GM19324 (cell line): ENCODE data around the gene SEMA3F.

Experiments used
- ATAC-seq: cut with Tn5 transposase; IDR thresholded peaks from one replicate; pipeline ENCODE4 v1.9.1; 2021; ENCODE audit warnings: mild to moderate bottlenecking, moderate library complexity; ENCODE audit not compliant: unreplicated experiment, low FRiP score

SEMA3F gene

DNA sequence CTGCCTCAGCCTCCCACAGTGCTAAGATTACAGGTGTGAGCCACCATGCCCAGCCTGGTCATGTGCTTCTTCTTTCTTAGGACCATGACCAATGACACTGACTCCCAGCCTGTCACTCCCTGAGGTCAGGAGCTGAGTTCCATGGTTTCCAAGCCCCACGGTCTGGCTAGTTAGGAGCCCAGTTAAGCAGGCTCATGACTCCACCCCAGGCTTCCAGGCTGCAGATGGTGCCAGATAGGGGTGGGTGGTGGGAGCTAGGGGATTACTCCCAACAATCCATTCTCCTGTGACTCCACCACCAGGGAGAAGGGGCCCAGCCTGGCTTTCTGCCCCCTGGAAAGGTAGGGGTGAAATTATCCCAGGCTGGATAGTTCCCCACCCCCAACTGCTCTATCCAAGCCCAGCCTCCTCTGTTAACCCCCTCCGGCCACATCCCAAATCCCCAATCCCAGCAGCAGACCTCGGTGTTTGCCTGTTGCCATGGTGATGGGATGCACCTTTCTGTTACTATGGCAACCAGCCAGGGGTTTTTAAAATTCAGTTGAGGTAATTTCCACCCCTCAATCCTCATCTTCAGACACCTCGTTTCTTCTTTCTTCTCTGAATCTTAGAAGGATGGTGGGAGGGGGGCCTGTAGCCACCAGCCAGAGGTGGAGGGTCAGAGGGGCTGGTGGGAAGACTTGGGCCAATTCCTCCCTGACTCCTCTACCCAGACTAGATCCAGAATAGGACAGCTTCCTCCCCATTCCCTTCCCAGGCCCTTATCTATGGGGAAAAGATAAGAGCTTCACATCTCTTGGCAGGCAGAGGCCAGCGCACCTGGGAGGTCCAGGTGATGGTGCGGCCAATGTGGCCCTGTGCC is 22.5 kb upstream of the SEMA3F start:
- no peak for ATAC-seq

DNA sequence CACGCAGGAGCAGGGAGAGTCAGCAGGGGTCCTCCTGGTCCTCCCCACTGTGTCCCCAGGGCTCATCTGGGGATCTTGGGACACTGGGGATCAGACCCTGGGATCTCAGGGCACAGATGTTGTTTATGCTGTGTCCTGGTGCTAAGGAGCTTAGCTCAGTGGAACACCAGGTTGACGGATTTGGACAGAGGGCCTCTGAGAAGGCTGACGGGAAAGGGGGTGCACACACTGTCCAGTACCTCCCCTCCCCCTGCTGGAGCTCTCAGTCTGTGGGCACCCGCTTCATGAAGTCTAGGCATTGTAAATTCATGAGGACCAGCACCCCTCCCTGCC is 21.9 kb upstream of the SEMA3F start:
- ATAC-seq, result no peak

DNA sequence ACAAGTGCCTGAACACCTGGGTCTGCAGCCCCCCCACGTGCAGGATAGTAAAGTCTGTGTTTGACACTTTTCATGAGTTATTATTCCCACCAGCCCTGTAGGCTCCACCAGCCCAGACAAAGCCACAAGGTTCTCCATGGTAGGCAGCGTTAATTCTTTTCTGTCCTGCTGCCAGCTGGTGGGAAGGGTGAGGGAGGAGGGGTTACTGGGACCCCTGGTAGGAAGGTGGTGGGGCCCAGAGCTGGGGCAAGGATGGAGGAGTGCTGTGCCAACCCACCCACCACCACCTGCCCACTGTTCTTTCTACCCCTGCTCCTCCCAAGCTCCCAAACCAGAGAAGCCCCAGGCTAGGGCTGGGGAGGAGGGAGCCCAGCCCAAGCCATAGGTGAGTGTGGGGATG is 20.8 kb upstream of the SEMA3F start:
- ATAC-seq, result no peak

DNA sequence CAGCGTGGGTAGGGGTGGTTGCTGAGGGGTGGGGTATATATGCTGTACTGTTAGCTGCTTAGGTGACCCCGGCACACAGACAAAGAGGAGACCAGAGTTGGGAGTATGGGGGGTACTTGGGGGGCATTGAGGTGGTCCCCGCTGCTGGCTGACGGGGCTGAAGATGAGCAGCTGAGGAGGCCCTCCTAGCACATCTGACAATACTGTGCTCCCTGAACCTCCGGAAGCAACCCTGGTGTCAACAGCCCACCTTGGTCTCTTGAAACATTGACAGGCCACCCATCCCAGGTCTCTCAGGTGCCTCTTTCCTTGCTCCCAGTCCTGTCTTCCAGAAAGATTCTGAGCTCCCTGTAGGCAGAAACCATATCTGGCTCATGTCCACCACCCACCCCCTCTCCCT is 19.2 kb upstream of the SEMA3F start:
- no peak for ATAC-seq

DNA sequence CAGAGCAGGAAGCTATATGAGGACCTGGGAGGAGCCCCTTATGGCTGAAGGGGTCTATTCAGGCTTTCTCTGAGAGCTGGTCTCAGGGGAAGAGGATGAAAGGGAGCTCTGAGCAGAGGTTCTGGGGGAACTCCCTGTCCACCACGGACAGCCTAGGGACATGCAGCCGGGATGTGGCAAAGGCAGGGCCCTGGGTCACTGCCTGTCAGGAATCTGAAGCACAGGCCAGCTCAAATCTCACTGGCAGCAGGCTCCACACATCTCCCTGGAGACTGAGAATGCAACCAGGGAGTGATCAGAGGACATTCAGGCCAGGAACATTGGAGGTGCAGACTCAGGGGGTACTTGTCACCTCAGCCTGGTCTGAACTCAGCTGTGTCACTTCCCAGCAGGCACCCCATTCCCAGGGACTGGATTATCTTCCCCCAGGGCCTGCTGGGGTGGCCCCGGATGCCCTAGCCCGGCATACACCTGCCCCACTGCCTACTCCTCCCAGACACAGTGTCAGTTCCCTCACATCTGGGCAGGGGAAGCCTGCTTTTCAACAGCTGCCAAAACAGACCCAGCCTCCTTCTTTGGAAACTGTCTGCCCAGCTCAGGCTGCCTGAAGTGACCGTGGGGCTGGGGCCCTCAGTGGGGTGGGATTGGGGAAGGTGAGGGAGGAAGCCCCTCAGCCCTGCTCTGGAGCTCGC is 18.3 kb upstream of the SEMA3F start:
- ATAC-seq, result no peak

DNA sequence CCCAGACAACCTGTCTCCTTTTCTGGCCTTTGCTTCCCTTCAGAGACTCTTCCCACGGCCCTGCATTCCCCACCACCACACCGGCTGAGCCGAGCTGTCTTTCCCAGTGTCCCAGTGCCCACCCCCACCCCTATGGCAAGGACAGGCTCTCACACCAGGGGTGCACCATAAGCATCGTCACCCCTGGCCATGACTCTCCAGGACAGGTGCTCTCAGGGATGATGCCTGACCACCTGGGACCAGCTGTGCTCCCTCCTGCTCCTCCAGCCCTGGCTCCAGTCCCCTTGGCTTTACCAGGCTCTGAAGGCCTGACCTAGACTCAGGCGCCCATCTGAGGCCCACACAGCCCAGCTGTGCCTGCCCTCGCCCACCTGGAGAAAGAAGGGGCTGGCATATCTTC is 17.6 kb upstream of the SEMA3F start:
- no peak for ATAC-seq

DNA sequence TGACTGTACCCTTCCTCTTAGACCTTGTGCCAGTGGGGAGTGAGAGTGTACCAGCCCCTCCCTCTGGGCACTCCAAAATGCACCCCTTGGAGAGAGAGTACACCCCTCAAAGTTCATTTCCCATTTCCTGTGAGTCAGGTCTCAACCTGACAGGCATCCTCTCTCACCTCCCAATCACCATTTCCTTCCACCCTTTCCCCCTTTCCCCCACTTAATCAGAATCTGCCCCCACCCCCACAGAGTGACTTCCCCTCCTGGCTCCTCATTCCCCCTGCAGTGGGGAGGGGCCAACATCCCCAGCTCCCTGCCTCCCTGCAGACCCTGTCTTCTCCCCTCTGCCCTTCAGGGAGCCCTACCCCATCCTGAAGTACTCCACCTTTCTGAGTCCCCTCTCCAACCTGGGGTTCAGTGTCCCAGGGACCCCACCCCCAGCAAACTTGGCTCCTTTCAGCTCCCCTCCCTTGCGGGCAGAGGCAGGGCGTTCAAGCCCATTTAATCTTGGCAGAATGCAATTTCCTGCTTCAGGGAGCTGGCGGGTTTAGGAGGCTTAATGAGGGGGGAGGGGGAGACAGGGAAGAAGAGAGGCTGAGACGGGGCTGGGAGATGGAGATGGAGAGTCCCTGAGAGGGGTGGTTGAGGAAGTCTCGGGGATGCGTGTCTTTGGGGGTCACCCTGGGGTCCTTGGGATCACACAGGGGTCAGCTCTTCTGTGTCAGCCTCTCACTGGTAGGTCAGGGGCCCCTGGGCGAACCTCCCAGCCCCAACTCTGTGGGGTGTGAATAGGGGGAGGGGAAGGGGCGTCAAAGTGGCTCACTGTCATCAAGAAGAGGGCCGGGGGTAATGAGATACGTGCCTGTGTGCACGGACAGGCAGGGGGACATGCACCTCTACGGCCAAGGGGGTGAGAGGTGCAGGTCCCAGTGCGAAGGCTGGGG is 16.6 kb upstream of the SEMA3F start:
- no peak for ATAC-seq

DNA sequence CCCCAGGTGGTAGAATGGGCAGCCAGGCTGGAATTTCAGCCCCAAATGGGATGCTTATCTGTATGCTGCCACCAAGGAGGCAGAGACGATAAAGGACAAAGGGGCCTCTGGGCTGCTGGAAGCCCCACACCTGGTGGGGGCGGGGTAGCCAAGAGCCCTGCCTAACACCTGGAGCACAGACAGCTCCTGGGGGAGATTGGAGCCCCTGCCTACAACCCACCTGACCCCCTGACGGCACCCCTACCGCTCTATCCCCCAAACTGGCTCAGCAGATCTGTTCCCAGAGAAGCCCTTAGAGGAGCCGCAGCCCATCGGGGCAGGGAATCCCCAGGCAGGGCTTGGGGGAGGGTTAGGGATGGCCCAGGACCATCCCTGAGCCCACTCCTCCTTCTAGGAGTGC is 15.8 kb upstream of the SEMA3F start:
- no peak for ATAC-seq

DNA sequence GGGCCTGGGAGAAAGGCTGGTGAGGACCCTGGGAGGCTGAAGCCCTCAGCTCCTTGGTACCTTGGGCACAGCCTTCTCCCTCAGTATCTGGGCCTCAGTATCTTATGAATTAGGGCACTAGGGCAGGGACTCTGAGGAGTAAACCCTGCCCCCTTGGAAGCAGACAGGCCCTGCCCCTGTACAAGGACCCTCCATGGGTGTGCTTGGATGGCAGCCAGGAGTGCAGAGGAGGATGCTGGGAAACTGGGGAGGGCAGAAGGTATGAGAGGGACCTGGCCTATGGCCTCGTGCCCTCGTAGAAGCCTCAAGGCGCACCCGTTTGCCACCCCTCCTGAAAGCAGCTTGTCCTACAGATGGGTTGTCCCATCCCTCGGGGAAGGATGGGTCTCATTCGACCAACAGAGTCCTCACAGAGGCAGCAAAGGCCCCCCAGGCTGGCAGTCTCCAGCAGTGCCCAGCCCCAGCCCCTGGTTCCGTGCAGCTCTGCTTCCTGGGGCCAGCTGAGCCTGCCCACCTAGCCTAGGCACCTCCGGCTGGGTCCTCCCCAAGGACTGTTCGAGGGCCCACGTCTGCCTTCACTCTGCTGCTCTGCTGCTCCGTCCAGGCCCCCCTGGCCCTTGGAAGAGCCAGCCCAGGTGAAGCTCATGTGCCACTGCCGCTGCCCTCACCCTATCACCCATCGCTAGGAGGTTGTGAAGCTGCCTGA is 15.3 kb upstream of the SEMA3F start:
- no peak for ATAC-seq

DNA sequence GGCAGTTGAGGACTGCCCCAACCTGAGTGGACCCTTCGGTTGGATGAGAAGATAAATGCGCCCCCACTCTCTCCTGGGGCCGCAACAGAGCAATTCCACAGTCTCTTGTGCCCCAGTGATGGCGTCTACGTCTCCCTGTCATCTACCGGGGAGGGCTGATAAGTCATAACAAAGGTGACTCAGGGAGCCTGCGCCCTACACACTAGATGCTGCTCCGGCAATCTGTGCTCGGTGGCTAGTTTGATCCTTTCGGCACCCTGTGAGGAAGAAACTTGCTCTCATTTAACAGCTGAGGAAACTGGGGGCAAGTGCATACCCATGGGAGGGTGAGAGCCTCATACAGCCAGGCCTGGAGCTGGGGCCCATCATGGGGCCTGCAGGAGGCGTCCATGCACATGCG is 14.1 kb upstream of the SEMA3F start:
- ATAC-seq, result no peak

DNA sequence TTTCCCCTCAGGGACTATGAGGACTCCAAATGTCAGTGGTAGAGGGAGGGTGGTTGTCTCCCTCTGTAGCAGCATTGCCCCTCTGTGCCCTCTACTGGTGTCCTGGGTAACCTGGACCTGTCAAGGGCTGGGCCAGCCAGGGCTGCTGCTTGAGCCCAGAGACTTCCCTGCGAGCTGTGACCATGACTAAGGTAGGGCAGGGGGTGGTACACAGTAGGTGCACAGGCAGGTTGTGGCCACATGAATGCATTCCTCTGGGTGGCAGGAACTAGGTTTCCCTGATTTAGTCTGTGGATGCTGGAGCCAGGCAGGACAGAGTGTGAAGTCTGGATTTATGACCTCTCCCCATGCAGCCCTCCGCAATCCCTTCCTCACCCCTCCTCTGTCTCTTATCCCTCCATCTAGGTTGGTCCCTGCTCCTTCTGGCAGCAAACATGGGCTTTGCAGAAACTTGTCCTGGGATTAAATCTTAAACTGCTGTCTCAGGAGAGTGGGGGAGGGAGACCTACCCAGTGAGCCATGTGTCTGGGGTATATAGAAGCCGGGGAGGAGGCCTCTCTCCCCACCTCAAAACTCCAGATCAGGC is 8.7 kb upstream of the SEMA3F start:
- ATAC-seq, result no peak

DNA sequence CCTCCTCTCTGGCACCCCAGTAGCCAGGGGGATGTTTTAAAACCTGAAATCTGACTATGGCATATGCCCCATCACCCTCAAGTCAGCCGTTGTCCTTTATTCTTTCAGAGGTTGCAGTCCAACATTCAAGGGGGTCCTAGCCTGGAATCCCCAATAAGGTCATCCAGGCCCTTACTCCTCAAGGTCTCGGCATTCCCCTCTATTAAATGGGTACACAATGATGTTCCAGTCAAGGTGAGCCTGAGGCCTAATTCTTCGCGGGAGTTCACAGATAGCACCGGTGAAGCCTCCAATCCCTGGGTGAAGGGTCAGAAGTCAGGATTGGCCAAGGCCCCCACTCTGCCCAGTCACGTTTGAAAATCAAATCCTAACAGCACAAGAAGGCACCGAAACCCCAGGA is 8.1 kb upstream of the SEMA3F start:
- no peak for ATAC-seq

DNA sequence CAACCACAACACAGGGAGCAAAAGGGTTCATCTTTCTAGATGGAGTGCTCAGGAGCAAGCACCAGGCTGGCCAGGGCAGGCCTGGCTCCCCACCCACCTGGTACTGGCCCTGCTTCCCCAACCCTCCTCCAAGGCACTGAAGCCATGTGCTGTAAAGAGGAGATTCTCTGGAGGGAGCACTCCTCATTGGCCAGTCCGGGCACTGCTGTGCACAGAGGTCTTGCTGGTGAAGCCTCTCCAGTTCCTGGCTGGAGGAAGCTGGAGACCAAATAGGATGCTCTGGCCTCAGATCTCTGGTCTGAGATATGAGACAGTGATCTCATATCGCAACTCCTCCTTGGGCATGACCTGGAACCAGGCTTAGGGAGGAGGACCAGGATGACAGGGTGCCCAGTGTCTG is 7.7 kb upstream of the SEMA3F start:
- ATAC-seq, result no peak

DNA sequence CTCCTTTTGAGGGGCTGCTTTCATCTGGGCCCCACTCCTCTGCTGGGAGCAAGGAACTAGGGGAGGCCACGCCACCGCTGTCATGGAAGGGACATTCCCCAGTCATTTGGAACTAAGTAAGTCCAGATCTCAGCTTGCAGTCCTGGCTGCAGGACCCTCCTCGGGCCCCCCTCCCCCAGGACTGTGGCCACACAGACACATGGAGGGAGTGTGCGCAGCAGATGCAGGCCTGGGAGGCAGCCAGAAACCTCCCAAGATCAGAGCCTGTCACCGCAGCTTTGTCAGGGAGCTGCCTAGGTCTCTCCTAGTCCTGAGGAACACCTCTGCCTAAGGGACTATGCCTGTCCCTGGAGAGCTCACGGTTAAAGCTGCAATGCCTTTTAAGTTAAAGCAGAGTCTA is 7.3 kb upstream of the SEMA3F start:
- no peak for ATAC-seq

DNA sequence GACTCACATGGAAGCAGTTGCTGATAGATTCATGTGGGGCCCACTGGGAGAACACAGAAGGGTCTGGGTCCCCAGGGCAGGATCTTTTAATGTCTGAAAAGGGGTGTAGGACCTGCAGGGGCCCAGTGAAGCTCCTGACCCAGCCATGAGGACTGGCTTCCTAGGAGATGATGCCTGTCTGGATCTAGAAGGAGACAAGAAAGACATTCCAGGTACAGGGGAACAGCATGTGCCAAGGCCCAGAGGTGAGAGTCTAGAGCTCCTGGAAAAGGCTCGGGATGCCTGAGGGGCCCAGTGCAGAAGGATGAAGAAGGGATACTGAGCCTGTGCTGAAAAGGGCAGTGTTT is 4.7 kb upstream of the SEMA3F start:
- ATAC-seq, result no peak

DNA sequence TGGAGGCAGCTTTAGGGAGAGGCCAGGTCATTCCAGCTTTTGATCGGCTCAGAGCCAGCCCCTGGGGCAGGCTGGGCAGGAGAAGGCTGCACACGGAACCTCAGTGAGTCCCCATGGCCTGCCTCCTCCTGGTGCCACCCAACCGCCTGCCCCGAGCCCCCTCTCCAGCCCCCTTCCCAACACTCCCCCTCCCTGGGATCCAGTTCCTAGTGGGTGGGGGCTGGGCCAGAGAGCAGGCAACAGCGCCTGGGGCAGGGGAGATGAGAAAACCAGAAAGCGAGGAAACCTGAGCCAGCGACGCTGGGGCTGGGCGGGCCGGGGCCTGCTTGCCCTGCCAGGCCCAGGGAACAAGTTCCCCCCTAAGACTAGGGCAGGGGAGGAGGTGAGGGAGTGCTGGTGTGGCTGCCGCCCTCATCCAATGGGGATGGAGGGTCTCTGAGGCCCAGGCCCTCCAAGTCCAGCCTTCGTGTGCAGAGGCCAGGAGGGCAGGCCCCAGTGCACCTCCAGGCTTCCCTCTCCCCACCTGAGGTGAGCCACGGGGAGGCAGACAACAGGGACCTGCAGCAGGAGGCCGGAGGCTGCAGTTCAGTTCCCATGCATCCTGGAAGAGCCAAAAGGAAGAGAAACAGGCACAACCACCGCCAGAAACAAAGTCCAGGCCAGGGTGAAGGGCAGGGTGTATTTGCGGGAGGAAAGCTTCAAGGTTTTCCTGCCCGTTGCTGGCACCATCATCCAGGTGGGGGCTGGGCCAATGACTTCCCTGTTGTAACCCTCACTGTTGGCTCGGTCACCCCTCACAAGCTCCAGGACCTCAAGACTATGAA is 4.0 kb upstream of the SEMA3F start:
- no peak for ATAC-seq

DNA sequence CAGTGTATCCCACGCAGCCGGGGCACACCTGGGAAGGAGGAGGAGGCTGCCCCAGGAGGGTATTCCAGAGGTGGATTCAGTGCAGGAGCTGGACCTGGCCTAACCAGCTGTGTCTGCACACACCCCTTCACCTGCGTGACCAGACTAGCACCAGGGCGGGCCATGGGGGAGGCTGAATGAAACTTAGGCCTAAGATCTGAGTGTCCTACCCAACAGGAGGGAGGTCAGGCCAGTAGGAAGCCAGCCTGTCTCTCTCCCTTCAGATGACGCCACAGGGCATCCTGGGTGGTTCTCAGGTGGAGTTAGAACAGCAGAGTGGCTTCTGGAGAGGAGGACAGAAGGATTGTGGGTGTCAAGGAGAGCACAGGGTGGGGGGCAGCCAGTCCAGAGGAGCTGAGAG is 3.4 kb upstream of the SEMA3F start:
- ATAC-seq, result no peak

DNA sequence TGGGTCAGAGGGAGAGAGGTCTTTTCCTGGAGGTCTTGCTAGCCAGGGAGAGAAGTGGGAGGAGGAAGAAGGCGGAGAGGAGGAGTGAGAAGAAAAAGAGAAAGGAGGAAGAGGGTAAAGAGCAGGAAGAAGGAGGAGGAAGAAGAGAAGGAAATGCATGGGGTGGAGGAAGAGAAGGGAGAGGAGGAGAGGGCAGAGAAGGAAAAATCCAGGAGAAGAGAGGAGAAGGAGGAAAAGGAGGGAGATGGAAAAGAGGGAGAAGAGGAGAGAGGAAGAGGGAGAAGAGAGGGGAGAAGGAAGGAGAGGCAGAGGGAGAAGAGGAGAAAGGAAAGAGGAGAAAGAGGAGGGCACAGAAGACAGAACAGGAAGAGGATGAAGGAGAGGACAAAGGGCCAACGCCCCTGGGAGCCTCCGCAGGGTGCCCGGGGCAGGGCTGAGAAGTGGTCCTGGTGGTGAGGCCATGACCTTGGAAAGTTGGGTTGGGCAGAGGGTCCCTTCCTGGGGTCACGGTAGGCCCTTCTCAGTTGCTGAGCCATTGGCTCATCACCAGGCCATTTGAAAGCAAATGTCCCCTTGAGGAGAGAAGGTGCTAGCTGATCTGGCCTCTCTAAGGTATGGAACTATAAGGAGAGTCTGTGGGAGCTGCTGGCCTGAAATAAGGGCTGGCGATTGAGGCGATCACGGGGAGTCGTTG is 1.2 kb upstream of the SEMA3F start:
- no peak for ATAC-seq

DNA sequence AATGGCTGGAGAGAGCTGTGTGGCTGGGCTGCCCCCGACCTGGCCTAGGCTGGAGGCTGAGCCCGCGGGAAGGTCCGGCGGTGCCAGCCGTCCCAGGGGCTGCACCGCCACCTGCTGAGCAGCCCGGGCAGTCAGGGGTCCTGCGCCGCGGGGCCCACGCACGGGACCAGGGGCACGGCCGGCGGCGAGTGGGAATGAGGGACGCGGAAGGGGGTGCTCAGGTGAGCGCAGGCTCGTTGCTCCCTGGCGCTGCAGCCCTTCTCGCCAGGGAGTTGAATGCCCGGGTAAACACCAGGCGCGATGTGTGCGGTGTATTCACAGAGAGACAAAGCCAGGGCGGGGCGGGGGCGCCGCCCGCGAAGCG is 666 bp upstream of the SEMA3F start:
- peak; percentile 18 for ATAC-seq
